HG02623 (cell line): Measurements from ENCODE around the gene TIE1.

Experiments
- ATAC-seq: cut with Tn5 transposase; IDR thresholded peaks from one replicate; pipeline ENCODE4 v1.9.1; 2021; ENCODE audit warnings: moderate library complexity; ENCODE audit not compliant: unreplicated experiment

The TIE1 gene

GRCh38 chr1:43292679-43293078, 8.1 kb upstream of the TIE1 start:
- no peak for ATAC-seq

GRCh38 chr1:43293176-43293575, 7.6 kb upstream of the TIE1 start:
- no peak for ATAC-seq

- no peak for ATAC-seq
Measured at GRCh38 chr1:43293896-43294760, 6.7 kb upstream of the TIE1 start.

- ATAC-seq = no peak
Measured at GRCh38 chr1:43294761-43295160, 6.0 kb upstream of the TIE1 start.

DNA sequence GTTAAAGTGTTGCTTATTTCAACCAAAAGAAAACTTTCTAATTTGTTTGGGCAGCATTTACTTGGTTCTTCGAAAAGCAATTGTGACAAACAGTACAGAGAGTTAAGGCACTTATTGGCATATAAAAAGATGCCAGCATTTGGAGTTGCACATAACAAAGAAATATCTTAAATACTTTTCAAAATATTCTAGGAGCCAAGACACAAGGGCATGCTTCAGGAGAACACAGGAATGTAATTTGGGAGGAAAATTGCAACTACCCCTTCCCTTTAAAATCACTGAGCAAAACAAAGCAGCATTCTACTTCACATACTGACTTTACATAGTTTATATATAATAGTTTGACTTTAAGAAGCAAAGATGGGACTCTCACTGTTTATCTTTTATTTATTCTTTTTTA, 4.6 kb upstream of the TIE1 start:
- no peak for ATAC-seq

DNA sequence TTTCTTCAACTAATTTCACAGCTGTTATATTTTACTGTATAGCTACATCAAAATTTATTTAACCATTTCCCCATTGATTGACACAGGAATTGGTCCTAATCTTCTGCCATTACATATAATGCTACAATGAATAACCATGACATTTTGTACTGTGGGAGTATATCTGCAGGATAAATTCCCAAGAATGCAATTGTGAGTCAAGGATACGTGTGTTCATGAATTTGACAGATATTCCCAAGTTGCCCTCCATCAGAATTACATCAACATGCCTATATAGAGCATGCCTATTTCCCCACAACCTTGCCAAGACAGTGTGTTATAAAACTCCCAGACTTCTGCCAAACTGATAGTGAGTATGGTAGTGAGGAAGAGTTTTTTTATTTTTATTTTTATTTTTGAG, 2.7 kb upstream of the TIE1 start:
- ATAC-seq = no peak

GRCh38 chr1:43299101-43299500, 1.7 kb upstream of the TIE1 start:
- no peak for ATAC-seq

DNA sequence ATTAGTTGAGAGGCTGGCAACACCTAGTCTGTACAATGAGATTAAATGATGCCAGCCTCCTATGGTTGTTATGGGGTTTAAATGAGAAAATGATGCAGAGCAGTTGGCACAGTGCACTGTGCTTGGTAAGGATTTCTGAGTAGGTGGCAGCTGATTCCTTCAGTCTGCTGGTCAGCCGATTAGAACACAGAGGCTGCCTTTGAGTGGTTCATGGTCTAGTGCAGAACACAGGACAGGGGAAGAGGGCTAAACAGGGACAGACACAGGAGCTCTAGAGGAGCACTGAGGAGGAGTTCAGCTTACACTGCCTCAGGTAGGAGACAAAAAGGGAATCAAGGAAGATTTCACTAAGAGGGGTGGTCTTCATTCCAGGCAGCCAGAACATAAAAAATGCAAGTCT, 1.4 kb downstream of the TIE1 start:
- ATAC-seq = no peak

DNA sequence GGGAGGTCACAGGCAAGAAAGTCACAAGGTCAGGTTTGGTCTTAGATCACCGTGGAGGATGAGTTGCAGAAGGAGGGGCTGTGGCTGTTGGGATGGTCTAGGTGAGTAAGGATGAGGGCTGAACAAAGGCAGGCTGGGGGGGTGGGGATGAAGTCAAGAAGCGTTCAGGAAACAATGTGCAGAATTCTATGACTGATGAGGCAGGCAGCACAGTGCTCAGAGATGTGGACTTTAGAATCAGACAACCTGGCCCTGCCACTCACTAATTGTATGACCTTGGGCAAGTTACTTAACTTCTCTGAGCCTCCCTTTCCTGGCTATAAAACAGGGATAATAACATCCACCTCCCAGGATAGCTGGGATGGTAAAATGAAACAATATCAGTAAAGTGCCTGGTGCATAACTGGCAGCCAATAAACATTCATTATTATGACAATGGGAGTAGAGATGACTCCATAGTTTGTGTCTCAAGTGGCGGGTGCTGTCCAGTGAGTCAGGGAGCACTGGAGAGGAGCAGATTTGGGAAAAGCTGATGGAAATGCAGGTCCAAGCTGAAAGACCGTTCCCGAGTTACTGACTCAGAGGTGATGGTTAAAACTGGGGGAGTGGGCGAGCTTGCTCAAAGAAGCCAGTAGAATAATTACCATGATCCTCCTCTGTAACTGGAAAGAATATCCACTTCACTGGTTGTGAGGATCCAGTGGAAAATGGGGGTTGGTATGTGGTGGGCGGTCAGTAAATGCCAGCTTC, 2.1 kb downstream of the TIE1 start:
- no peak for ATAC-seq

DNA sequence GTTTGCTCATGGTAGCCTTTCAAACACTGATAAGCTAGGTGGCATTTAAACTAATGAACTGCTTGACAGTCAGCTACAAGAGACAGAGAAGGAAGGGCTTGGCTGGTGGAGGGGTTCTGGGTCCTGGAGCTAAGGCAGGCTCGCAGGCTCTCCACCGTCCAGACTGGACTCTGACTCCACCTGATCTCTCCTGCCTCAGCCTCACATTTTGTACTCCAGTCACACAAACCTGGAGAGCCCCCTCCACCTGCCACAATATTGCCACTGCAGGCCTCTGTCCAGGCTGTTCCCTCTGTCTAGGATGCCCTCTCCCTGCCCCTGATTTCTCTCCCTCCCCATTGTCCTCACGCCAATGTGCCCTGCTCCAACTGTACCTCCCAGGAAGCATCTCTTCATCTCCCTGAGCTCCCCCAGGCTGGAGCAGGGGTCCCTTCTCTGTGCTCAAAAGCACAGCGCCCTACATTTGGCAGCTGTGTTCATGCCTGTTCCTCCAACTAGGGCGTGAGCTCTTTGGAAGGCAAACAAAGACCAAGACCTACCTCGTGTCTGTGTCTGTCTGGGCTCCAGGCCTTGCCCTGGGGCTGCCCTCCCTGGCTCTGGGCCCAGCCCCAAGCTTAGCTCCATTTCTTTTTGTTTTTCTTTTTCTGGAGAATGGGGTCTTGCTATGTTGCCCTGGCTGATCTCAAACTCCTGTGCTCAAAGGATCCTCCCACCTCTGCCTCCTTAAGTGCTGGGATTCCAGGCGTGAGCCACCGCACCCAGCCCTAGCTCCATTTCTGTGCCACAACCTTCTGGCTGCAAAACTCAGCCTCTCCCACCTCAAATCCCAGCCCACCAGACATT, 2.9 kb downstream of the TIE1 start:
- no peak for ATAC-seq

DNA sequence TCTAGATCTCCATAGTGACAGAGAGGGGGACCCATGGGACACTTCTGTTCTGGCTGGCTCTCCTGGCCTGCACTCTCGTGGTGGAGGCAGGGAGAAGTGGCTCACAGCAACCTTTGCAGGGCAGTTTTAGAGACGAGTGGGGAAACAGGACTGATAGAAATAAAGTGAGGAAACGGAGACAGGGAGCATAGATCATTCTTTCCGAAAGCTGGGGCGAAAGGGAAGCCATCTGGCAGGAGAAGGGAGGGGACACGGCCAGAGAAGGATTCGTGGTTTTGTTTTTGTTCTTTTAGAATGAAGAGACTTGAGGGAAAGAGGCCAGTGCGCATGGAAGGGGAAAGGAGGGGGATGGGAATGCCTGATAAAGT, 3.5 kb downstream of the TIE1 start:
- ATAC-seq = no peak

DNA sequence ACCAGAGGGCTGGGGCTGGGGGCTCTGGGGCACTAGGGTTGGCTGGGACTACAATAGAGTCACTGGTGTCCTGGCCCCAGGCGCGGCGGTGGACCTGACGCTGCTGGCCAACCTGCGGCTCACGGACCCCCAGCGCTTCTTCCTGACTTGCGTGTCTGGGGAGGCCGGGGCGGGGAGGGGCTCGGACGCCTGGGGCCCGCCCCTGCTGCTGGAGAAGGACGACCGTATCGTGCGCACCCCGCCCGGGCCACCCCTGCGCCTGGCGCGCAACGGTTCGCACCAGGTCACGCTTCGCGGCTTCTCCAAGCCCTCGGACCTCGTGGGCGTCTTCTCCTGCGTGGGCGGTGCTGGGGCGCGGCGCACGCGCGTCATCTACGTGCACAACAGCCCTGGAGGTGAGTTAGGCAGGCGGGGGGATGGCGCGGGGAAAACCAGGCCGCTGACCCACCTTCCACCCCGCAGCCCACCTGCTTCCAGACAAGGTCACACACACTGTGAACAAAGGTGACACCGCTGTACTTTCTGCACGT, 4.1 kb downstream of the TIE1 start:
- no peak for ATAC-seq

DNA sequence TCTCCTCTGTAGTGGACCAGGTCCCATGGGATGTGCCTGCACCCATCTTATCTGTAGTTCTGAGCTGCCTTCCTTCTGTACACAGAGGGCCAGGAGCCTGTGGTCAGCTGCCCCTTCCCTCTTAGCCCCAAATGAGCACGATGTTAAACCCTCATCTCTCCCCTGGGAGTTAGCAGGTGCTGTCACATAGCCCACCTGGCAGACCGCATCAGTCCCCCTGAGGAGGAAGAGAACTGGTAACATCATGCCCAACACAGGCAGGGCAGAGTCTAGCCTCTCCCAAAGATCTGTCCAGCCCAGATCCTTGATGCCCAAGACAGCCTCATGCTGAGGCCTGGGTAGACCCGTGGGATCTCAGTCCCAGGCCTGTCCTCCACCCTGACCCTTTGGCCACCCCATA, 4.7 kb downstream of the TIE1 start:
- ATAC-seq = no peak

- ATAC-seq = no peak
Measured at GRCh38 chr1:43305926-43306687, 5.3 kb downstream of the TIE1 start.

- no peak for ATAC-seq
Measured at GRCh38 chr1:43306688-43307457, 6.1 kb downstream of the TIE1 start.

DNA sequence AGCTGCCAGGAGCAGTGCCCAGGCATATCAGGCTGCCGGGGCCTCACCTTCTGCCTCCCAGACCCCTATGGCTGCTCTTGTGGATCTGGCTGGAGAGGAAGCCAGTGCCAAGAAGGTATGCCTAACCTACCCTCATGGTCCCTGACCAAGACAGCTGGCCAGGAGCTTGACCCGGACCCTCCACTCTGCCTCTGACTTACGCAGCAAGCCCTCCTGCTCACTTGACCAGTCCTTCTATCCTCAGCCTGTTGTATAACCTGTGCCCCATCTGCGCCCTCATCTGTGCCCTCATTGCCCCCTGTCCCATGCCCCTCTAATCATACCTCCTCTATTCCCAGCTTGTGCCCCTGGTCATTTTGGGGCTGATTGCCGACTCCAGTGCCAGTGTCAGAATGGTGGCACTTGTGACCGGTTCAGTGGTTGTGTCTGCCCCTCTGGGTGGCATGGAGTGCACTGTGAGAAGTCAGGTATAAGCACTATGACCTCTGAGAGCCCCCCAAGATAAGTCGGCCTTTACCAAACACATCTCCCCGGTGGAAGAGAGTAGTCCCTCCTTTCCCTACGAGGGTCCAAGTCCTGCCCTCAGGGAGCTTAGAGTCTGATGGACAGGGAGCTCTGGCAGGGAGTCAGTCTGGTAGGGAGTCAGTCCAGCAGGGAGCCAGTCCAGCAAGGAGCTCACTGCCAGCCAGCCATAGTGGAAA, 6.8 kb downstream of the TIE1 start:
- ATAC-seq = no peak

DNA sequence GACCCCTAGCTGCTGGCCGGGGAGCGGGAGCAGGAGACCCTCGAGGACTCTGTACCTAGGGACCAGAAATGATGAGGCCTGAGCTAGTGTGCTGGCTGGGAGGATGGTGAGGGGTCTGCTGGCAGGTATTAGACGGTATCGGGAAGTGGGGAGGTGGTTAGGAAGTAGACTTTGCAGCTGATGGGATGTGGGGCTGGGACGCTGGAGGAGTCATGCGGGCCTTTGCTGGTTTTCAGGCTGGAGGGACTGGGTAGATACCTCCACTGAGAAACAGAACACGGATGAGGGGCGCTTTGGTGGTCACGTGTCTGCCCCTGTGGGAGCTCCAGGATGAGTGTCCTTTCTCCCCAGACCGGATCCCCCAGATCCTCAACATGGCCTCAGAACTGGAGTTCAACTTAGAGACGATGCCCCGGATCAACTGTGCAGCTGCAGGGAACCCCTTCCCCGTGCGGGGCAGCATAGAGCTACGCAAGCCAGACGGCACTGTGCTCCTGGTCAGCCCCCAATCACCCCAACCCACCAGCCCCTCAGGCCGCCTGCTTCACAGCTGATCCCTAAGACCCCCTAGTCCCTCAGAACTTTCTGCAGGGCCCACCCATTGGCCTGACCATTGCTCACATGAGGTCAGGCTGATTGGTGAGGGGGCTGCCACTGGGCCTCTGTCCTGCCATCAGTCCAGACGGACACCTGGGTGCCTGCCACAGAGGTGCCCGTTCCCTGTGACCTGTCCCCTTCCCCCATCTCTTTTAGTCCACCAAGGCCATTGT, 8.0 kb downstream of the TIE1 start:
- no peak for ATAC-seq

DNA sequence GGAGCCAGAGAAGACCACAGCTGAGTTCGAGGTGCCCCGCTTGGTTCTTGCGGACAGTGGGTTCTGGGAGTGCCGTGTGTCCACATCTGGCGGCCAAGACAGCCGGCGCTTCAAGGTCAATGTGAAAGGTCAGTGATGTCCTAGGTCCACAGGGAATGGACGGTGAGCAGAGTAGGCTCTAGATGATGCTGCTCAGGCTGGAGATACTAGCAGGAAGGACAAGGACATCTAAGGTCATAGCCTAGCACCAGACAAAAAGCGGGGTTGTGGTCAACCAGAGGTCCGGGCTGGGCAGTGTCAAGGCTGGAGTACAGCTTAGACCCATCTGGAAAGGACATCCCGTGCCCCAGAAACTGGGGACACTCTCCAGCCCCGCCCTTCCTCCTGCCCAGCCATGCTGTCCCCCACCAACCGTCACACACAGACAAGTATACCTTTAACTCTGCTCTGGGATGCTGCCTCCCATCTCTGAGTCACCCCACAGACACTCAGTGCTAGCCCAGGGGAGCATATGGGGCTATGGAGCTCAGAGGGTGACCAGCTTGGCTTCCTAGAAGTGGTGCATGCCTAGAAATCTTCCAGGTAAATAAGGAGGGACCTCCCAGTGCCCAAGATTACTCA, 8.7 kb downstream of the TIE1 start:
- ATAC-seq = no peak
